CD4-positive, alpha-beta T cell (primary cell): ENCODE measurements around the gene OR10D3. TPM values are rescaled to one million over a fixed set of nuclear protein-coding genes. Genes with fewer than 3 reads are reported as not detected.

Experiments used
- ATAC-seq: fragments of 200-7000 bp; cut with Tn5 transposase; one replicate; pipeline ENCODE4 v1.10.0; 2022; ENCODE audit warnings: mild to moderate bottlenecking; ENCODE audit not compliant: poor library complexity
- CTCF ChIA-PET: fragments of 350-600 bp; sonication (Branson Sonifier 250); formaldehyde crosslinking; loops from one replicate; lab custom pipeline; 2021; ENCODE audit warnings: antibody characterized with exemption, inconsistent platforms; lab: Charles Lee
- POLR2A ChIA-PET: fragments of 350-600 bp; sonication (Branson Sonifier 250); formaldehyde crosslinking; loops from one replicate; lab custom pipeline; 2021; ENCODE audit warnings: antibody characterized with exemption, inconsistent platforms; lab: Charles Lee
- DNase-seq, 14 experiments: peaks; one replicate each; pipeline ENCODE4 v3.0.0-alpha.2; 2013 to 2020; ENCODE audit warnings: mixed read lengths in 2 of 14
- H3K27ac ChIP-seq, 2 donors: one replicate each; pipeline versions ENCODE4 v1.5.1 to v1.7.0; 2013; ENCODE audit warnings: low read length in 2 of 2, low read depth in 1 of 2, mild to moderate bottlenecking in 1 of 2
- H3K27me3 ChIP-seq, 2 experiments: 1 replicate in 1 of 2; 2 replicates in 1 of 2; pipeline versions ENCODE4 v1.6.1 to v1.7.0; 2013; ENCODE audit warnings: low read length in 2 of 2, control low read depth in 1 of 2, mild to moderate bottlenecking in 1 of 2, moderate library complexity in 1 of 2; ENCODE audit not compliant: insufficient read depth in 2 of 2, control insufficient read depth in 1 of 2
- H3K36me3 ChIP-seq: one replicate; pipeline ENCODE4 v1.6.1; 2013; ENCODE audit warnings: low read length, control low read depth; ENCODE audit not compliant: insufficient read depth
- H3K4me1 ChIP-seq: one replicate; pipeline ENCODE4 v1.6.1; 2013; ENCODE audit warnings: low read length, control low read depth; ENCODE audit not compliant: insufficient read depth
- H3K4me3 ChIP-seq: one replicate; pipeline ENCODE4 v1.5.1; 2013; ENCODE audit warnings: mild to moderate bottlenecking, low read length, moderate library complexity
- H3K9me3 ChIP-seq, 2 experiments: 1 replicate in 1 of 2; 2 replicates in 1 of 2; pipeline versions ENCODE4 v1.6.1 to v1.7.0; 2013; ENCODE audit warnings: low read length in 2 of 2, mild to moderate bottlenecking in 2 of 2, control low read depth in 1 of 2, moderate library complexity in 1 of 2; ENCODE audit not compliant: control insufficient read depth in 1 of 2, insufficient read depth in 1 of 2
- H3K27ac Mint-ChIP-seq: one replicate; pipeline ENCODE4 v1.8.0; 2020; ENCODE audit warnings: mixed read lengths
- H3K27me3 Mint-ChIP-seq: one replicate; pipeline ENCODE4 v1.8.0; 2021; ENCODE audit warnings: mixed read lengths
- H3K36me3 Mint-ChIP-seq: one replicate; pipeline ENCODE4 v1.8.0; 2021; ENCODE audit warnings: low read depth, mixed read lengths
- H3K4me1 Mint-ChIP-seq: one replicate; pipeline ENCODE4 v1.8.0; 2021; ENCODE audit warnings: low read depth, mixed read lengths
- H3K4me3 Mint-ChIP-seq: one replicate; pipeline ENCODE4 v1.8.0; 2020; ENCODE audit warnings: mild to moderate bottlenecking, mixed read lengths
- H3K9me3 Mint-ChIP-seq: one replicate; pipeline ENCODE4 v1.8.0; 2020; ENCODE audit warnings: mixed read lengths
- intact Hi-C, 2 experiments: fragments of 100-400 bp; cut with DNase I in 1 of 2; cut with micrococcal nuclease in 1 of 2; formaldehyde crosslinking; loops; one replicate each; pipeline versions ENCODE4 v1.15.1 to v1.9.0; 2023 to 2025; cut with DNase I, micrococcal nuclease
- total RNA-seq, 174 experiments: library from RNA in 2 of 174; stranded (reverse) in 2 of 174; gene quantifications; one replicate each; pipeline ENCODE4 v1.2.3 and lab custom pipeline; 2021 to 2026
- TF ChIP-seq, protein P1 (sequence below): fragments of 200-600 bp; IDR thresholded peaks from one replicate; pipeline ENCODE4 v1.8.0; 2022; ENCODE audit warnings: antibody characterized with exemption, mild to moderate bottlenecking

Gene OR10D3
- total RNA-seq, 2 experiments from 2014 or later, result not detected

DNA sequence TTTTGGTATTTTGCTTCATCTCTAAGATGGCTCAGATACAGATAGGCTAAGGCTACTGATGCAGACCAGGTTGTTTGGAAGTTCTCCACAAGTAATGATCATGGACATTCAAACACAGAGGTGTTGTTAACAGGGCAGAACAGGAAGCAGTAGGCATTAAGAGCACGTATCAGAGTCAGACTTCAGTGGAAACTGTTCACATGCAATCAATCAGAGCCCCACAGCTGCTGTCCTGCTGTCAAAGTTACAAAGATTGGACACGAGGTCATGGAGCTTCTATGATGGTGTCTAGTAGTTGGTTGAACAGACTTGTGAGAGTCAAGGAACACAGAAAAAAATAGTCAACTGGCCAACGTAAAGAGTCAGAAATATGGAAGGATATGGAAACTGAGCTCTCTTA, 19.8 kb downstream of the OR10D3 start:
- Mint-ChIP-seq H3K9me3 (no peaks in the 10 kb centered on the region), H3K4me1 (no peaks in the 10 kb centered on the region), H3K27me3 (peaks cover 15% of the 10 kb centered on the region), H3K27ac (no peak overlapping the region), H3K36me3 (no peaks in the 10 kb centered on the region), H3K4me3 (no peak overlapping the region)
- POLR2A ChIA-PET, result no interaction called here
- no peak overlapping the region for H3K27ac ChIP-seq
- no peaks in the 10 kb centered on the region for H3K36me3 ChIP-seq
- no peaks in the 10 kb centered on the region for H3K9me3 ChIP-seq
- no peak overlapping the region for H3K4me3 ChIP-seq
- ATAC-seq, result no peak
- CTCF ChIA-PET, result interaction anchor here (1.2 kb wide), 1 partner anchor 8 kb away, joined by 3 read pairs; no protein-coding TSS in a partner anchor
- TF ChIP-seq, protein P1, sequence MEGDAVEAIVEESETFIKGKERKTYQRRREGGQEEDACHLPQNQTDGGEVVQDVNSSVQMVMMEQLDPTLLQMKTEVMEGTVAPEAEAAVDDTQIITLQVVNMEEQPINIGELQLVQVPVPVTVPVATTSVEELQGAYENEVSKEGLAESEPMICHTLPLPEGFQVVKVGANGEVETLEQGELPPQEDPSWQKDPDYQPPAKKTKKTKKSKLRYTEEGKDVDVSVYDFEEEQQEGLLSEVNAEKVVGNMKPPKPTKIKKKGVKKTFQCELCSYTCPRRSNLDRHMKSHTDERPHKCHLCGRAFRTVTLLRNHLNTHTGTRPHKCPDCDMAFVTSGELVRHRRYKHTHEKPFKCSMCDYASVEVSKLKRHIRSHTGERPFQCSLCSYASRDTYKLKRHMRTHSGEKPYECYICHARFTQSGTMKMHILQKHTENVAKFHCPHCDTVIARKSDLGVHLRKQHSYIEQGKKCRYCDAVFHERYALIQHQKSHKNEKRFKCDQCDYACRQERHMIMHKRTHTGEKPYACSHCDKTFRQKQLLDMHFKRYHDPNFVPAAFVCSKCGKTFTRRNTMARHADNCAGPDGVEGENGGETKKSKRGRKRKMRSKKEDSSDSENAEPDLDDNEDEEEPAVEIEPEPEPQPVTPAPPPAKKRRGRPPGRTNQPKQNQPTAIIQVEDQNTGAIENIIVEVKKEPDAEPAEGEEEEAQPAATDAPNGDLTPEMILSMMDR, result no peak
- DNase-seq, result no peak
- no peaks in the 10 kb centered on the region for H3K4me1 ChIP-seq
- intact Hi-C loops, result no loop called here
- H3K27me3 ChIP-seq, result no peaks in the 10 kb centered on the region

DNA sequence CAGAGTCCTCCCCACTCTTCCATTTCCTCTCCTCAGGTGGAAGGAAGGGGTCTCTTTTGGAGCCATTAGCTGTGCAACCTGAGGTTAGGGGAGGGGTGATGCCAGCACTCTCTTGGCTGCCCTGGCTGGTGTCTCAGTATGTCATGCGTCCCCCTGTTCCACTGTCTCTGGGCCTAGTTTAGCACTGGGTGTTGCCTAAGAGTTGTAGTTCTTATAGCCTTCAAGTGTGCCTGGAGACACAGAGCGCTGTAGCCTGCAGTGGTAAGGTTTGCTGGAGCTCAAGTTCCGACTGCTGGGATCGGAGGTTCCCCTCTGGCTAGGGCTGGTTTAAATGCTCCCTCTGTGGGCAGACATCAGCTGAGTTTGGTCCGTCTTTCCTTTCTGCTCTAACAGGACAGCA, 20.9 kb downstream of the OR10D3 start:
- ATAC-seq, result no peak
- Histone ChIP-seq H3K27me3 (no peaks in the 10 kb centered on the region), H3K4me1 (no peaks in the 10 kb centered on the region), H3K4me3 (no peak overlapping the region), H3K36me3 (no peaks in the 10 kb centered on the region), H3K27ac (no peak overlapping the region), H3K9me3 (no peaks in the 10 kb centered on the region)
- Mint-ChIP-seq H3K4me3 (no peak overlapping the region), H3K9me3 (no peaks in the 10 kb centered on the region), H3K4me1 (no peaks in the 10 kb centered on the region), H3K27me3 (peaks cover 8% of the 10 kb centered on the region), H3K27ac (no peak overlapping the region), H3K36me3 (no peaks in the 10 kb centered on the region)
- TF ChIP-seq, protein P1, result no peak
- CTCF ChIA-PET, result interaction anchor here (1.2 kb wide), 1 partner anchor 9 kb away, joined by 3 read pairs; no protein-coding TSS in a partner anchor
- intact Hi-C loops, result no loop called here
- DNase-seq, result no peak
- POLR2A ChIA-PET, result no interaction called here

DNA sequence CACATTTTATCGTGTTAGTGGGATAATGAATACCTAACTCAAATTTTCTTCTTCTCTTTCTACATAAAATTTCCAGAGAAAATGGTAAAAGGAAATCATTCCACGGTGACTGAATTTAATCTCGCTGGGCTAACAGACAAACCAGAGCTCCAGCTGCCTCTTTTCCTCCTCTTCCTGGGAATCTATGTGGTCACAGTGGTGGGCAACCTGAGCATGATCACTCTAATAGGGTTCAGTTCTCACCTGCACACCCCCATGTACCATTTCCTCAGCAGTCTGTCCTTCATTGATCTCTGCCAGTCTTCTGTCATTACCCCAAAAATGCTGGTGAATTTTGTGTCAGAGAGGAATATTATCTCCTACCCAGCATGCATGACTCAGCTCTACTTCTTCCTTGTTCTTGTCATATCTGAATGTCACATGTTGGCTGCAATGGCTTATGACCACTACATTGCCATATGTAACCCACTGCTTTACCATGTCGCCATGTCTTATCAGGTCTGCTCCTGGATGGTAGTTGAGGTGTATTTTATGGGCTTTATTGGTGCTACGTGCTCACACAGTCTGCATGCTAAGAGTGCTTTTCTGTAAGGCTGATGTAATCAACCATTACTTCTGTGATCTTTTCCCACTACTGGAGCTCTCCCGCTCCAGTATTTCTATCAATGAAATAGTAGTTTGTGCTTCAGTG, 24.1 kb downstream of the OR10D3 start:
- ATAC-seq (no peak), DNase-seq (no peak)
- H3K4me3 Mint-ChIP-seq, result no peak overlapping the region
- CTCF ChIA-PET, result no interaction called here
- no peaks in the 10 kb centered on the region for H3K27me3 Mint-ChIP-seq
- H3K27me3 ChIP-seq, result peaks cover 0 to 2% of the 10 kb centered on the region in 2 experiments
- no peaks in the 10 kb centered on the region for H3K4me1 ChIP-seq
- no peak overlapping the region for H3K27ac Mint-ChIP-seq
- H3K9me3 ChIP-seq, result no peaks in the 10 kb centered on the region
- TF ChIP-seq, protein P1, result no peak
- no peak overlapping the region for H3K4me3 ChIP-seq
- H3K27ac ChIP-seq, result no peak overlapping the region
- H3K36me3 ChIP-seq, result no peaks in the 10 kb centered on the region
- no peaks in the 10 kb centered on the region for H3K36me3 Mint-ChIP-seq
- intact Hi-C loops, result no loop called here
- POLR2A ChIA-PET, result no interaction called here
- no peaks in the 10 kb centered on the region for H3K9me3 Mint-ChIP-seq
- no peaks in the 10 kb centered on the region for H3K4me1 Mint-ChIP-seq
